ENCODE data around the gene KRTAP10-8.
"Not testable (repeated sequence)": the region's sequence is repeated elsewhere in the genome, so short reads cannot be mapped to it uniquely, and the experiment has no call there.

The KRTAP10-8 gene

GRCh38 chr21:44618909-44619308 is 7.0 kb downstream of the KRTAP10-8 start:
- no peak for DNase-seq

- no peak for DNase-seq
Observed at GRCh38 chr21:44619886-44620285, 8.0 kb downstream of the KRTAP10-8 start.

- DNase-seq, result no peak
Observed at GRCh38 chr21:44623575-44623974, 11.7 kb downstream of the KRTAP10-8 start.

GRCh38 chr21:44625756-44626155 is 13.9 kb downstream of the KRTAP10-8 start:
- DNase-seq, result no peak

GRCh38 chr21:44626262-44626661 is 14.4 kb downstream of the KRTAP10-8 start:
- DNase-seq, result no peak

- no peak for DNase-seq
Observed at GRCh38 chr21:44626673-44627143, 14.8 kb downstream of the KRTAP10-8 start, which contains the start of gene KRTAP10-9. KRTAP10-9 (plus strand) TSS chr21:44627093; CDS start chr21:44627172, 79 bp downstream.

- DNase-seq, result peak; percentile 29
Observed at GRCh38 chr21:44627181-44627822, 15.4 kb downstream of the KRTAP10-8 start.

GRCh38 chr21:44627831-44628233 is 16.0 kb downstream of the KRTAP10-8 start:
- not testable (repeated sequence) for DNase-seq

- DNase-seq, result no peak
Observed at GRCh38 chr21:44628707-44629391, 17.0 kb downstream of the KRTAP10-8 start.

GRCh38 chr21:44630440-44630839 is 18.6 kb downstream of the KRTAP10-8 start:
- no peak for DNase-seq

GRCh38 chr21:44632067-44632466 is 20.2 kb downstream of the KRTAP10-8 start:
- DNase-seq, result no peak

- DNase-seq, result no peak
Observed at GRCh38 chr21:44636209-44637017, 24.5 kb downstream of the KRTAP10-8 start.

GRCh38 chr21:44637018-44637850 is 25.4 kb downstream of the KRTAP10-8 start, which contains the start of gene KRTAP10-10:
KRTAP10-10 (plus strand) TSS chr21:44637356; CDS start chr21:44637418, 62 bp downstream.
- DNase-seq, result peak; percentile 51

- not testable (repeated sequence) for DNase-seq
Observed at GRCh38 chr21:44637851-44638348, 26.0 kb downstream of the KRTAP10-8 start.

- not testable (repeated sequence) for DNase-seq
Observed at GRCh38 chr21:44638506-44639330, 26.8 kb downstream of the KRTAP10-8 start.

GRCh38 chr21:44639331-44639655 is 27.4 kb downstream of the KRTAP10-8 start:
- DNase-seq, result no peak

GRCh38 chr21:44640761-44641160 is 28.9 kb downstream of the KRTAP10-8 start:
- DNase-seq, result no peak

- no peak for DNase-seq
Observed at GRCh38 chr21:44643741-44644310, 31.9 kb downstream of the KRTAP10-8 start.

GRCh38 chr21:44644878-44645277 is 33.0 kb downstream of the KRTAP10-8 start:
- DNase-seq, result no peak

GRCh38 chr21:44646366-44647221 is 34.7 kb downstream of the KRTAP10-8 start, which contains the start of gene KRTAP10-11:
KRTAP10-11 (plus strand) TSS chr21:44646414; CDS start chr21:44646459, 45 bp downstream.
- peak; percentile 55 for DNase-seq
